Measurements from ENCODE around the gene IL6ST. TPM values are rescaled to one million over a fixed set of nuclear protein-coding genes. Genes with fewer than 3 reads are reported as not detected.

The IL6ST gene
- total RNA-seq, 1 experiment from 2014 or later = 181 TPM

GRCh38 chr5:55911784-55912653 is 82.7 kb downstream of the IL6ST start:
- no peak for ATAC-seq
- intact Hi-C loops (cut with micrococcal nuclease; ENCODE audit: unreplicated experiment) (no loop called here), in situ Hi-C loops (cut with HindIII; ENCODE audit: low pct_unique_long_range_greater_than_20kb, low sequenced_read_pairs) (no loop called here)
- TF ChIP-seq SIN3A (IDR thresholded peaks at IDR 0.05; ENCODE audit: borderline replicate concordance, insufficient read depth, low read depth, low read length) (no peak), POLR2AphosphoS5 (IDR thresholded peaks at IDR 0.05; ENCODE audit: low read depth, low read length) (no peak), TCF7L2 (IDR thresholded peaks at IDR 0.05; ENCODE audit: low read depth, low read length) (no peak), REST (IDR thresholded peaks at IDR 0.05; ENCODE audit: insufficient read depth in 1 of 2, low read depth in 2 of 2, low read length in 1 of 2) (no peak)
- TF ChIP-seq, protein P1, sequence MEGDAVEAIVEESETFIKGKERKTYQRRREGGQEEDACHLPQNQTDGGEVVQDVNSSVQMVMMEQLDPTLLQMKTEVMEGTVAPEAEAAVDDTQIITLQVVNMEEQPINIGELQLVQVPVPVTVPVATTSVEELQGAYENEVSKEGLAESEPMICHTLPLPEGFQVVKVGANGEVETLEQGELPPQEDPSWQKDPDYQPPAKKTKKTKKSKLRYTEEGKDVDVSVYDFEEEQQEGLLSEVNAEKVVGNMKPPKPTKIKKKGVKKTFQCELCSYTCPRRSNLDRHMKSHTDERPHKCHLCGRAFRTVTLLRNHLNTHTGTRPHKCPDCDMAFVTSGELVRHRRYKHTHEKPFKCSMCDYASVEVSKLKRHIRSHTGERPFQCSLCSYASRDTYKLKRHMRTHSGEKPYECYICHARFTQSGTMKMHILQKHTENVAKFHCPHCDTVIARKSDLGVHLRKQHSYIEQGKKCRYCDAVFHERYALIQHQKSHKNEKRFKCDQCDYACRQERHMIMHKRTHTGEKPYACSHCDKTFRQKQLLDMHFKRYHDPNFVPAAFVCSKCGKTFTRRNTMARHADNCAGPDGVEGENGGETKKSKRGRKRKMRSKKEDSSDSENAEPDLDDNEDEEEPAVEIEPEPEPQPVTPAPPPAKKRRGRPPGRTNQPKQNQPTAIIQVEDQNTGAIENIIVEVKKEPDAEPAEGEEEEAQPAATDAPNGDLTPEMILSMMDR (IDR thresholded peaks at IDR 0.05) = no peak
- BruUV-seq (replicated peaks) = no TSS peak
- no peaks in the 10 kb centered on the region for H3K27me3 ChIP-seq (ENCODE audit: control insufficient read depth, insufficient read depth, low read length)
- H3K27ac ChIP-seq (ENCODE audit: low read length) = peak overlapping the region; percentile 23; the same call in 1 of the 2 replicates
- H3K36me3 ChIP-seq (ENCODE audit: control insufficient read depth, insufficient read depth, low read length) = no peaks in the 10 kb centered on the region
- no peak overlapping the region for H3K4me3 ChIP-seq (ENCODE audit: low read depth in 2 of 2, low read length in 2 of 2)
- ChIA-PET POLR2A (no interaction called here), CTCF (interaction anchor here (0.6 kb wide), 1 partner anchor 485 kb away, joined by 3 read pairs; no protein-coding TSS in a partner anchor)
- no peaks in the 10 kb centered on the region for H3K9me3 ChIP-seq (ENCODE audit: control insufficient read depth, insufficient read depth, low read depth, low read length)
- DNase-seq (ENCODE audit: low read depth, low spot score) = no peak
- no peaks in the 10 kb centered on the region for H3K4me1 ChIP-seq (ENCODE audit: control insufficient read depth, insufficient read depth, low read length)

GRCh38 chr5:55908804-55909203 is 86.0 kb downstream of the IL6ST start:
- ATAC-seq (no peak), DNase-seq (ENCODE audit: low read depth, low spot score) (no peak)
- ChIA-PET POLR2A (no interaction called here), CTCF (no interaction called here)
- no peaks in the 10 kb centered on the region for H3K4me1 ChIP-seq (ENCODE audit: control insufficient read depth, insufficient read depth, low read length)
- intact Hi-C loops (cut with micrococcal nuclease; ENCODE audit: unreplicated experiment) (no loop called here), in situ Hi-C loops (cut with HindIII; ENCODE audit: low pct_unique_long_range_greater_than_20kb, low sequenced_read_pairs) (no loop called here)
- no peaks in the 10 kb centered on the region for H3K27me3 ChIP-seq (ENCODE audit: control insufficient read depth, insufficient read depth, low read length)
- no peaks in the 10 kb centered on the region for H3K36me3 ChIP-seq (ENCODE audit: control insufficient read depth, insufficient read depth, low read length)
- TF ChIP-seq POLR2AphosphoS5 (IDR thresholded peaks at IDR 0.05; ENCODE audit: low read depth, low read length) = no peak
- TF ChIP-seq TCF7L2 (IDR thresholded peaks at IDR 0.05; ENCODE audit: low read depth, low read length) = no peak
- TF ChIP-seq REST (IDR thresholded peaks at IDR 0.05; ENCODE audit: insufficient read depth in 1 of 2, low read depth in 2 of 2, low read length in 1 of 2) = no peak
- TF ChIP-seq, protein P1 (IDR thresholded peaks at IDR 0.05) = no peak
- TF ChIP-seq SIN3A (IDR thresholded peaks at IDR 0.05; ENCODE audit: borderline replicate concordance, insufficient read depth, low read depth, low read length) = no peak
- BruUV-seq (replicated peaks) = no TSS peak
- no peaks in the 10 kb centered on the region for H3K9me3 ChIP-seq (ENCODE audit: control insufficient read depth, insufficient read depth, low read depth, low read length)
- H3K4me3 ChIP-seq (ENCODE audit: low read depth in 2 of 2, low read length in 2 of 2) = no peak overlapping the region
- H3K27ac ChIP-seq (ENCODE audit: low read length) = no peak overlapping the region

All from Panc1 (cell line).